ENCODE measurements around the gene CCDC142. TPM values are rescaled to one million over a fixed set of nuclear protein-coding genes. Genes with fewer than 3 reads are reported as not detected.

CCDC142 gene
- total and polyA plus RNA-seq, 7 donors = 1.4 to 8.7 (median 3.3) TPM

GRCh38 chr2:74436848-74437695, 45.7 kb downstream of the CCDC142 start:
- TF ChIP-seq CTCF (IDR thresholded peaks at IDR 0.05) = no peak
- Histone ChIP-seq H3K36me3 (ENCODE audit: insufficient read depth in 1 of 2, low read depth in 1 of 2) (peaks cover 0 to 3% of the 10 kb centered on the region in 2 donors), H3K27me3 (ENCODE audit: insufficient read depth in 3 of 3, low read length in 2 of 3) (peaks cover 0 to 14% (median 14%) of the 10 kb centered on the region in 3 donors), H3K4me3 (peak overlapping the region; percentile 7), H3K27ac (no peak overlapping the region), H3K9me3 (no peaks in the 10 kb centered on the region), H3K4me1 (no peaks in the 10 kb centered on the region)
- DNase-seq (no peak), ATAC-seq (no peak)
- 60 to 68% (median 64%) methylated on average over 6 of the region's 6 CpGs for WGBS, 3 donors
- intact Hi-C loops (cut with DNase I) = no loop called here

- no peak for ATAC-seq
- no peak for DNase-seq
- no peak overlapping the region for H3K27ac ChIP-seq
- TF ChIP-seq CTCF (IDR thresholded peaks at IDR 0.05) = no peak
- peak overlapping the region; percentile 7 for H3K4me3 ChIP-seq
- intact Hi-C loops (cut with DNase I) = no loop called here
- 46 to 67% (median 49%) methylated on average over 42 to 43 of the region's 43 CpGs for WGBS, 3 donors
- peaks cover 0 to 12% (median 6%) of the 10 kb centered on the region in 3 donors for H3K27me3 ChIP-seq (ENCODE audit: insufficient read depth in 3 of 3, low read length in 2 of 3)
- peaks cover 0 to 11% of the 10 kb centered on the region in 2 donors for H3K36me3 ChIP-seq (ENCODE audit: insufficient read depth in 1 of 2, low read depth in 1 of 2)
- no peaks in the 10 kb centered on the region for H3K9me3 ChIP-seq
- no peaks in the 10 kb centered on the region for H3K4me1 ChIP-seq
Measured at GRCh38 chr2:74436111-74436805, 46.5 kb downstream of the CCDC142 start.

- Histone ChIP-seq H3K27me3 (ENCODE audit: insufficient read depth in 3 of 3, low read length in 2 of 3) (no peaks in the 10 kb centered on the region), H3K36me3 (ENCODE audit: insufficient read depth in 1 of 2, low read depth in 1 of 2) (peaks cover 0 to 43% of the 10 kb centered on the region in 2 donors), H3K9me3 (no peaks in the 10 kb centered on the region), H3K27ac (no peak overlapping the region), H3K4me1 (no peaks in the 10 kb centered on the region), H3K4me3 (no peak overlapping the region)
- no peak for TF ChIP-seq CTCF (IDR thresholded peaks at IDR 0.05)
- intact Hi-C loops (cut with DNase I) = no loop called here
- ATAC-seq (no peak), DNase-seq (no peak)
- WGBS, 3 donors = 81 to 84% (median 84%) methylated on average over 11 of the region's 11 CpGs
Measured at GRCh38 chr2:74430502-74430901, 52.3 kb downstream of the CCDC142 start.

- WGBS, 3 donors = 86 to 88% (median 86%) methylated on average over 15 to 18 of the region's 18 CpGs
- intact Hi-C loops (cut with DNase I) = no loop called here
- ATAC-seq = no peak
- Histone ChIP-seq H3K27ac (no peak overlapping the region), H3K9me3 (no peaks in the 10 kb centered on the region), H3K4me3 (no peak overlapping the region), H3K4me1 (no peaks in the 10 kb centered on the region), H3K36me3 (ENCODE audit: insufficient read depth in 1 of 2, low read depth in 1 of 2) (peaks cover 0 to 43% of the 10 kb centered on the region in 2 donors), H3K27me3 (ENCODE audit: insufficient read depth in 3 of 3, low read length in 2 of 3) (no peaks in the 10 kb centered on the region)
- no peak for TF ChIP-seq CTCF (IDR thresholded peaks at IDR 0.05)
- DNase-seq = no peak
Measured at GRCh38 chr2:74429487-74430451, 53.0 kb downstream of the CCDC142 start.

Measured in psoas muscle (tissue), 8 donors.